GM21447 (cell line): ENCODE measurements around the gene XPNPEP3.
"Not testable (repeated sequence)": the region's sequence is repeated elsewhere in the genome, so short reads cannot be mapped to it uniquely, and the experiment has no call there.

Source experiments
- ATAC-seq: cut with Tn5 transposase; IDR thresholded peaks from one replicate; pipeline ENCODE4 v1.9.1; 2021; ENCODE audit not compliant: unreplicated experiment

The XPNPEP3 gene

DNA sequence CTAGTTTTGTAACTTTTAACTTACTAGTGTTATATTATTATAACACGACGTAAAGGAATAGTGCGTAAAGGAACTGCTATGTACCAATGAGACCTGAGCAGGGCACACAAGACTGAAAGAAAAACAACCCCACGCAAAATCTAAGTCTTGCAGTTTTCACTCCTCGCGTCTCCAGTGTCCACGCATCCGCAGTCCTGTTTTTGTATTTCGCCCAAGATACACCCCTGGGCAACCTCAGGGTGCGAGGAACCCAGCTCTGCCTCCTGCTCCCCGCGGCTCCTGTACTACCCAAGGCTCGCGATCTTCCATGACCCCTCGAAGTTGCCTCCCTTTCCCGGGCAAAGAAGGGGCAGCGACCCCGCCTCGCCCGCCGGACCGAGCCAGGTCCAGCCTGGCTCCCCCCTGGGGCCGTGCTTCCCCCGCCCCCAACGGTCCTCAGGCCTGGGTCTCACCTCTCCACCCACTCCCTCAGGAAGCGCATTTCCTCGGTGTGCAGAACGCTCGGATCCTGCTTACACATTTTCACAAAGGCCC is 902 bp upstream of the XPNPEP3 start:
- ATAC-seq, result peak; percentile 19

DNA sequence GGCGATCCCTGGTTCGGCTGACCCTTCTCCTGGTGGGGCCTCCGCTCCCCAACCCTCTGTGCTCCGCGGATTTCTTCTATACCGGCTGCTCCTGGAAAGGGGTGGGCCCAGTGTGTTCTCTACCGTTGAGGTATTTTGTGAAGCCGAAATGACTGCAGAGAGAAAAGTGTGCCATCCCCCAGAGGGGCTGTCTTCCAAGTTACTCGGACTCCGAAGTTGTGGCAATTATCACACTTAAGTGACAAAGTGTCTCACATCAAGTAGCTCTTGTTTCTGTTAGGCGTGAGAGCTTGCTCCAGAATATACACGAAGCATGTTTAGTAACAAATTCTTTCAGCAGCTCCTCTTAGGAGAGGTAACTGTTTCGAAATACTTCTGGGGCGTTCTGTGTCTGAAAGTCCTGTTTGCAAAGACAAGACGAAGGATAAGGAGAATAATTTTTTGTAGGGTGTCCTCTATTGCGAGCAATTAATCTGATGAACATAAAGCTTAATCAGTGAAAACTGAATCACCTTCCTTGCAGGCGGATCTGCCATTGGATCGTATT is 434 bp downstream of the XPNPEP3 start:
- no peak for ATAC-seq

DNA sequence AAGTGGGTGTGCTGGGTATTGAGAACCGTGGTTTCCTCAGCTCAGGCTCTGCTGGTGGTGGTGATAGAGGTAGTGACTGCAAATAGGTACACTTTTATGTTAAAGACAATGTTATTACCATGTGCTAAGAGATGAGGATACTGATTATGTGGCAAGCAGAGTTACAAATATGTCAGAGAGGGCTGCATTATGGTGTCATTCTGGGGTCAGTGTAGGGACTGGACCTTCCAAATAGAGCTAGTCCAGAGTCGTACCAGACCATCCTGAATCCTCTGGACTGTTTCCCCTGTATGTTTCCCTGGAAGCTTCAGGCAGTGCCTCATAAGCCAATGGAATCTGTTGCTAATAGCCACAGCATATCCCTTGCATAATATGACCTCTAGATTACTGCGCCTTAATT is 5.1 kb downstream of the XPNPEP3 start, which contains the start of gene DNAJB7:
Gene DNAJB7, minus strand, starts transcription at position 101 of the 400 bp plus-strand sequence. CDS start 119 bp downstream, outside the sequence.
- no peak for ATAC-seq

DNA sequence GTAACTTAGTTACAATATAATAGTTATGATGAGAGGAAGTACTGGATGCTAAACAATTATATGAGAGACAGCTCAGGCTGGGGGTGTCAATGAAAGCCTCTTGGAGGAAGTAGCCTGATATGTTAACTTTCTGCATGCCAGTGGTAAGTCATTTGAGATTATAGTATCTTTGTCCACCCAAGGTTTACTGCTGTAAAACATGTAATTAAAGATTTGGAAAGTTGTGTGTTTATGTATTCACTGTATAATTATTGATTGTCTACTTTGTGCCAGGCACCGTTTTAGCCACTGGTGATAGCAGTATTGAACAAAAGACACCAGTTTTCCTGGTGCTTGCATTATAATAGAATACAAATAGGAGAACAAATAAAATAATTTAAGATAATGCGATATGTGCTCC is 5.6 kb downstream of the XPNPEP3 start:
- no peak for ATAC-seq

GRCh38 chr22:40867109-40867508 is 10.2 kb downstream of the XPNPEP3 start:
- ATAC-seq, result no peak

DNA sequence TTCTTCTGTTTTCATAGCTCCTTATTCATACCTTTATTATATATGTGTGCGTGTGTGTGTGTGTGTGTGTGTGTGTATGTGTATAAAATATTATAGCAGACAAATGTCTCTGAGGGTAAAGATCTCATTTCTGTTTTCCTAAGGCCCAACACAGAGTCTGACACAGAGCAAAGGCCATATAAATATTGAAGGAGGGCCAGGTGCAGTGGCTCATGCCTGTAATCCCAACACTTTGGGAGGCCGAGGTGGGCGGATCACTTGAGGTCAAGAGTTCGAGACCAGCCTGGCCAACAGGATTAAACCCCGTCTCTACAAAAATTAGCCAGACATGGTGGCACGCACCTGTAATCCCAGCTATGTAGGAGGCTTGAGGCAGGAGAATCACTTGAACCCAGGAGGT is 11.4 kb downstream of the XPNPEP3 start:
- ATAC-seq, result not testable (repeated sequence)

- ATAC-seq, result no peak
These were observed 17.1 kb downstream of the XPNPEP3 start for GRCh38 chr22:40874016-40874415.

- no peak for ATAC-seq
These were observed 18.2 kb downstream of the XPNPEP3 start for GRCh38 chr22:40875111-40875510.

- ATAC-seq, result no peak
These were observed 20.0 kb downstream of the XPNPEP3 start for GRCh38 chr22:40876907-40877306.

DNA sequence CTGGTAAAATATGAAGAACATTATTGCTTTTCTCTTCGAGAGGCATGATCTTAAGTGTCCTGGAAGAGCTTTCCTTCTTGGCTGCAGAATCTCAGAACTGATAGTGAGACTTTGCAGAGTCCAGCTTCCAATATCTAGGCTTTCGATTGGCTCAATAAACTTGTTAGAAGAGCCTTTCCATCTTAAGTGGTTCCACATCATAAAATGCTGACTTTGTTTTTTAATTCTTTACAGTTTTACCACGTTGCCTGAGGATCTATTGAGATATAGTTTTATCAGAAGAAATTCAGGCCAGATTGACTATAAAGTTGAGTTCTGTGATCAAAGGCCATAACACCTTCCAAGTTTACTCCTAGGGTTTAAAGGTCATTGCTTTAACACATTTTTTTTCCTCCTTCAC is 20.5 kb downstream of the XPNPEP3 start:
- ATAC-seq, result no peak

DNA sequence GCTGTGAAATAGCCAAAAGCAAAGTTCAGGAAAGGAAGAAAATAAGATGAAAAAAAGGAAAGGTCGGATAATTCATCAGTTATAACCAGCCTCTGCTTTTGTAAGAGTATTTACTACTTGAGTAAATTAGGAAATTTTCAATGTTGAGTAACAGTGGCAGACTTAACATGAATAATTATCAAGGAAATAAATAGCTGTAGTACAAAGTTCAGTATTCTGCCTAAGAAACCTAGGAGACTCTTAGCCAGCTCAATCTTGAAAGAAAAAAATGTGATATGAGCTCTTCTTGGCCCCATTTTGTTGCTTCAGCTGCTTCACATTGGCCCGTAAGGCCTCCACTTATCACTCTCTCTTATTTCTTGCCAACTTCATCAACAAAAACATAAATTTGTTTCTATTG is 22.0 kb downstream of the XPNPEP3 start:
- ATAC-seq, result no peak

GRCh38 chr22:40889116-40889515 is 32.2 kb downstream of the XPNPEP3 start:
- ATAC-seq, result no peak

DNA sequence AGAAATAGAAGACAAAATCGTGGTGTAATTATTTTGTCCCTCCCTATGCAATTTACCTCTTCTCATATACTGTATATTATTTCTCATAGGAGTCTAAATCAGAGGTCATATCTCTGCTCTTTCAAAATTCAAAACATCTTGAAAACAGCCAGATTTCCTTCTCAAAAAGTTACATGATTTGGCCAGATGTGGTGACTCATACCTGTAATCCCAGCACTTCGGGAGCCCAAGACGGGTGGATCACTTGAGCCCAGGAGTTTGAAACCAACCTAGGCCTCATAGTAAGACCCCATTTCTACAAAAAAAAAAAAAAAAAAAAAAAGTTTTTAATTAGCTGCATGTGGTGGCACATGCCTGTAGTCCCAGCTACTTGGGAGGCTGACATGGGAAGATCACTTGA is 33.9 kb downstream of the XPNPEP3 start:
- ATAC-seq, result no peak

GRCh38 chr22:40894417-40894816 is 37.5 kb downstream of the XPNPEP3 start:
- ATAC-seq, result no peak

- no peak for ATAC-seq
These were observed 42.0 kb downstream of the XPNPEP3 start for GRCh38 chr22:40898850-40899357.

DNA sequence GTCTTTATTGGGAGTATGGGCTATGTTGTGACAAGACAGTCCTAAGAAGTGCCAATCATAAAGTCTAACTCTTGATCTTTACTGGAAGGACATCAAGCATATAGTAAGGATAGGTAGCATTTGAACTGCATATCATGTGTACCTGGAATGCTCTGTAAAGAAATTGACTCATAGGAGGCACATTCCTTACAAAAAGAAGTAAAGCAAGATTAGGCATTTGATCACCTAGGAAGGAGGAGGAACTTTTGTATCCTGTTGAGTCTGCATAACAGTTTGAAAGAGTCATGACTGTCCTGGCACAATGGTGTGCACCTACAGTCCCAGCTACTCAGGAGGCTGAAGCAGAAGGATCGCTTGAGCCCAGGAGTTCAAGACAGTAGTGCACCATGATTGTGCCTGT is 47.2 kb downstream of the XPNPEP3 start:
- no peak for ATAC-seq

- no peak for ATAC-seq
These were observed 51.9 kb downstream of the XPNPEP3 start for GRCh38 chr22:40908895-40909294.

DNA sequence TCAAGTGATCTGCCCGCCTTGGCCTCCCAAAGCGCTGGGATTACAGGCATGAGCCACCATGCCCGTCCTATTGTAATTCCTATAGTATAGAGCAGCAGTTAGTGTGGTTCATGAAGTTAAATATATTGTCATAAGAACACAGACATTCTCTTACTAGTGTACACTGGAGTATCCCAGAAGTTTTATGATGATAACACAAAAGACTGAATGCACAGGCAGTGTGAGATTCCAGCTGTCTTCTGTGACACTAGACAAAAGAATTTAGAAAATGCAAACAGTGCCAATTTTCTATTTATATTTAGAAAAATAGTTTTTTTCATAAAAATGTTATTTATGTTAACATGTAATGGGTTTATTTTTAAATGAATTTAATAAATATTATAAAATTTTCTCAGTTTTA is 54.8 kb downstream of the XPNPEP3 start:
- ATAC-seq, result no peak

GRCh38 chr22:40912987-40913386 is 56.0 kb downstream of the XPNPEP3 start:
- not testable (repeated sequence) for ATAC-seq

- ATAC-seq, result no peak
These were observed 62.5 kb downstream of the XPNPEP3 start for GRCh38 chr22:40919446-40919845.

GRCh38 chr22:40920526-40920925 is 63.6 kb downstream of the XPNPEP3 start:
- no peak for ATAC-seq

DNA sequence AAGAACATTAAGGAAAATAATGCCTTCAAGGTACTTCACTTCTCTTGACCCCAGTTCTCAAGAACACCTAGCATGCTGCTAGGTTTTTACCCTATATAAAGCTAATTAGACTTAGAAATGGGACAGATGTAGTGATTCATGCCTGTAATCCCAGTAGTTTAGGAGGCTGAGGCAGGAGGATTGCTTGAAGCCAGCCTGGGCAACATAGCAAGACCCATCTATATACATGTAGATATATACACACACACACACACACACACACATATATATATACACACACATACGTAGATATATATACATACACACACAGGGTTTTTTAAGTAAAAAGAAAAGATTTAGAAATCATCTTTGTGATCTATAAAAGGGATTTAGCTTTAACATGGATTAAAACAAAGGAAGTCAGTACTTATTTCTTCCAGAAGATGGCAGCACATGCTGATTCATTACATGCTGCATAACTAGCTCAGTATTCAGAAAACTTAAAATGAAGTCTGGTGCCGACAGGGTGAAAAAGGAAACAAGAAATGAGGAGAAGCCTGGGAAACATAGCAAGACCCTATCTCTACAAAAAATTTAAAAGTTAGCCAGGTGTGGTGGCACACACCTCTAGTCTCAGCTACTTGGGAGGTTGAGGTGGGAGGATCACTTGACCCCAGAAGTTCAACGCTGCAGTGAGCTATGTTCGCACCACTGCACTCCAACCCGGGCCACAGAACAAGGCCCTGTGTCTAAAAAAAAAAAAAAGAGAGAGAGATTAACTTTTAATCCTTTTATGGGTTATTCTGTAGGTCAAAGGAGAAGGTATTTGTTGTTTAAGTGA is 65.7 kb downstream of the XPNPEP3 start:
- ATAC-seq, result no peak
